GM19455 (cell line): ENCODE results near the gene SAMD14.
A peak's percentile ranks its signal among the peaks of the same experiment; 100 is the strongest.

Experiments
- ATAC-seq: cut with Tn5 transposase; IDR thresholded peaks from one replicate; pipeline ENCODE4 v1.9.1; 2021; ENCODE audit not compliant: unreplicated experiment

SAMD14 gene

GRCh38 chr17:50097455-50097854, 32.5 kb downstream of the SAMD14 start:
- ATAC-seq: no peak

- ATAC-seq: no peak
These were observed 33.2 kb downstream of the SAMD14 start for GRCh38 chr17:50096758-50097157.

- ATAC-seq: no peak
These were observed 33.9 kb downstream of the SAMD14 start for GRCh38 chr17:50096092-50096491.

GRCh38 chr17:50095626-50096037, 34.3 kb downstream of the SAMD14 start:
- ATAC-seq: no peak

GRCh38 chr17:50094753-50095619, 35.0 kb downstream of the SAMD14 start, which contains the start of gene PDK2:
Gene PDK2, plus strand, starts transcription at chr17:50095351. Its CDS starts 85 bp downstream, at chr17:50095436.
- peak; percentile 89 for ATAC-seq

GRCh38 chr17:50094243-50094752, 35.7 kb downstream of the SAMD14 start:
- ATAC-seq: no peak

- no peak for ATAC-seq
These were observed 36.2 kb downstream of the SAMD14 start for GRCh38 chr17:50093807-50094206.

- no peak for ATAC-seq
These were observed 36.7 kb downstream of the SAMD14 start for GRCh38 chr17:50093246-50093645.

GRCh38 chr17:50091918-50092285, 38.1 kb downstream of the SAMD14 start:
- ATAC-seq: no peak

GRCh38 chr17:50090971-50091917, 38.7 kb downstream of the SAMD14 start:
- ATAC-seq: no peak

- ATAC-seq: no peak
These were observed 39.9 kb downstream of the SAMD14 start for GRCh38 chr17:50090071-50090470.

GRCh38 chr17:50088952-50089825, 40.8 kb downstream of the SAMD14 start:
- no peak for ATAC-seq

GRCh38 chr17:50087912-50088405, 42.0 kb downstream of the SAMD14 start:
- ATAC-seq: no peak

GRCh38 chr17:50087246-50087911, 42.6 kb downstream of the SAMD14 start:
- ATAC-seq: no peak

GRCh38 chr17:50081757-50082156, 48.2 kb downstream of the SAMD14 start:
- no peak for ATAC-seq

- ATAC-seq: no peak
These were observed 49.1 kb downstream of the SAMD14 start for GRCh38 chr17:50080827-50081226.

GRCh38 chr17:50080096-50080480, 49.9 kb downstream of the SAMD14 start:
- ATAC-seq: no peak

- ATAC-seq: no peak
These were observed 50.4 kb downstream of the SAMD14 start for GRCh38 chr17:50079334-50080095.

- no peak for ATAC-seq
These were observed 51.5 kb downstream of the SAMD14 start for GRCh38 chr17:50078430-50078829.
